Forelimb muscle (tissue), 1 donor: ENCODE measurements around the gene IPP. TPM values are rescaled to one million over a fixed set of nuclear protein-coding genes. Genes with fewer than 3 reads are reported as not detected.
"Not testable (repeated sequence)": the region's sequence is repeated elsewhere in the genome, so short reads cannot be mapped to it uniquely, and the experiment has no call there.

Experiments
- DNase-seq: peaks from one replicate; pipeline ENCODE4 v3.0.0-alpha.2; 2013; ENCODE audit warnings: low read depth
- polyA plus RNA-seq: library from polyadenylated mRNA; unstranded; fragments of 120-200 nt; gene quantifications from one replicate; pipeline ENCODE4 v1.2.1, GENCODE V29; 2013; ENCODE audit not compliant: insufficient read length

Gene IPP
- polyA plus RNA-seq, 1 donor: 18.0 TPM

- no peak for DNase-seq
Observed at GRCh38 chr1:45684402-45684801, 66.1 kb downstream of the IPP start.

GRCh38 chr1:45682942-45683341 lies 67.5 kb downstream of the IPP start:
- no peak for DNase-seq

GRCh38 chr1:45679123-45679522 lies 71.3 kb downstream of the IPP start:
- DNase-seq: no peak

GRCh38 chr1:45678489-45678888 lies 72.0 kb downstream of the IPP start:
- DNase-seq: no peak

GRCh38 chr1:45677751-45678245 lies 72.7 kb downstream of the IPP start:
- no peak for DNase-seq

- DNase-seq: not testable (repeated sequence)
Observed at GRCh38 chr1:45676553-45676952, 73.9 kb downstream of the IPP start.

- DNase-seq: no peak
Observed at GRCh38 chr1:45674478-45674877, 76.0 kb downstream of the IPP start.

- DNase-seq: no peak
Observed at GRCh38 chr1:45673956-45674355, 76.5 kb downstream of the IPP start.

GRCh38 chr1:45669859-45670655 lies 80.4 kb downstream of the IPP start:
- no peak for DNase-seq

- DNase-seq: no peak
Observed at GRCh38 chr1:45669379-45669778, 81.1 kb downstream of the IPP start.

- DNase-seq: no peak
Observed at GRCh38 chr1:45668526-45668925, 81.9 kb downstream of the IPP start.

- DNase-seq: no peak
Observed at GRCh38 chr1:45667321-45668111, 82.9 kb downstream of the IPP start.

- DNase-seq: no peak
Observed at GRCh38 chr1:45666836-45667235, 83.6 kb downstream of the IPP start.

GRCh38 chr1:45660336-45660735 lies 90.1 kb downstream of the IPP start:
- no peak for DNase-seq

GRCh38 chr1:45659222-45659621 lies 91.2 kb downstream of the IPP start:
- DNase-seq: no peak

- DNase-seq: no peak
Observed at GRCh38 chr1:45658171-45658570, 92.3 kb downstream of the IPP start.

GRCh38 chr1:45656573-45657226 lies 93.8 kb downstream of the IPP start:
- no peak for DNase-seq

GRCh38 chr1:45654540-45655280 lies 95.7 kb downstream of the IPP start:
- no peak for DNase-seq
